ENCODE data around the gene DYNLT5. TPM values are rescaled to one million over a fixed set of nuclear protein-coding genes. Genes with fewer than 3 reads are reported as not detected.

Gene DYNLT5
- polyA plus RNA-seq, 2 of the 4 experiments (the other 2 are of a cell fraction): not detected

GRCh38 chr1:66767626-66768025 lies 15.4 kb downstream of the DYNLT5 start:
- H3K4me2 ChIP-seq: no peak overlapping the region
- H3K27ac ChIP-seq: no peak overlapping the region
- ChIA-PET POLR2A (no interaction called here), CTCF (interaction anchor here (4.0 kb wide), 1 partner anchor 381 kb away, joined by 23 read pairs; no protein-coding TSS in a partner anchor)
- DNase-seq (ENCODE audit: low read depth in 1 of 2, low spot score in 1 of 2) (no peak), ATAC-seq (no peak), FAIRE-seq (no peak)
- H3K4me1 ChIP-seq: no peaks in the 10 kb centered on the region
- no peak for TF ChIP-seq CTCF (IDR thresholded peaks at IDR 0.05)
- TF ChIP-seq MAZ (IDR thresholded peaks at IDR 0.05; ENCODE audit: borderline replicate concordance, low read depth, low read length): no peak
- no peak for TF ChIP-seq CEBPB (IDR thresholded peaks at IDR 0.05)
- TF ChIP-seq USF2 (IDR thresholded peaks at IDR 0.05): no peak
- no peak for TF ChIP-seq ATOH8 (CRISPR knock-in tag; IDR thresholded peaks at IDR 0.05; ENCODE audit: low read depth)
- TF ChIP-seq CHD2 (IDR thresholded peaks at IDR 0.05; ENCODE audit: low read length, partially characterized antibody): no peak
- TF ChIP-seq RCOR1 (IDR thresholded peaks at IDR 0.05; ENCODE audit: low read depth, low read length): no peak
- TF ChIP-seq ESRRA (IDR thresholded peaks at IDR 0.05; ENCODE audit: borderline replicate concordance, low read length): no peak
- TF ChIP-seq HMGXB4 (CRISPR knock-in tag; IDR thresholded peaks at IDR 0.05; ENCODE audit: borderline replicate concordance): no peak
- no peak for TF ChIP-seq CBX2 (IDR thresholded peaks at IDR 0.05; ENCODE audit: borderline replicate concordance, low read depth)
- no peak for TF ChIP-seq NR3C1 (IDR thresholded peaks at IDR 0.05)
- TF ChIP-seq TP53 (CRISPR knock-in tag; IDR thresholded peaks at IDR 0.05): no peak
- no peak for TF ChIP-seq RFX5 (IDR thresholded peaks at IDR 0.05)
- TF ChIP-seq ZC3H11A (IDR thresholded peaks at IDR 0.05): no peak
- no peak for TF ChIP-seq HDAC2 (IDR thresholded peaks at IDR 0.05)
- TF ChIP-seq SMC3 (IDR thresholded peaks at IDR 0.05): no peak
- TF ChIP-seq SREBF2 (IDR thresholded peaks at IDR 0.05): no peak
- H3K9me3 ChIP-seq: 0 out of 3 replicates have a peak, but pooled peaks cover 4% of the 10 kb centered on the region
- no peak overlapping the region for H3K4me3 ChIP-seq

GRCh38 chr1:66768965-66769364 lies 16.7 kb downstream of the DYNLT5 start:
- 35% methylated on average over 1 of the region's 1 CpG for WGBS (ENCODE audit: missing lambda C conversion rate)
- no peak for FAIRE-seq
- no peak for ATAC-seq

More at GRCh38 chr1:66768965-66769364, 16.7 kb downstream of the DYNLT5 start:
- DNase-seq (ENCODE audit: low read depth in 1 of 2, low spot score in 1 of 2): no peak
- Histone ChIP-seq H3K9me3 (no peaks in the 10 kb centered on the region), H3K4me3 (no peak overlapping the region), H3K27ac (no peak overlapping the region), H3K4me2 (no peak overlapping the region), H3K4me1 (no peaks in the 10 kb centered on the region)
- ChIA-PET POLR2A (no interaction called here), CTCF (no interaction called here)
- TF ChIP-seq RAD21 (conservative IDR thresholded peaks at IDR 0.05 in 1 of 2, IDR thresholded peaks at IDR 0.05 in 1 of 2): no peak
- no peak for TF ChIP-seq SMC3 (IDR thresholded peaks at IDR 0.05)
- TF ChIP-seq RFX5 (IDR thresholded peaks at IDR 0.05): no peak
- TF ChIP-seq MYC (IDR thresholded peaks at IDR 0.05; ENCODE audit: borderline replicate concordance, low read length): no peak
- TF ChIP-seq SREBF2 (IDR thresholded peaks at IDR 0.05): no peak
- TF ChIP-seq HES2 (IDR thresholded peaks at IDR 0.05): no peak
- no peak for TF ChIP-seq FOSL2 (IDR thresholded peaks at IDR 0.05)
- no peak for TF ChIP-seq FOSL2 (CRISPR knock-in tag; IDR thresholded peaks at IDR 0.05)
- TF ChIP-seq HOXB5 (CRISPR knock-in tag; IDR thresholded peaks at IDR 0.05): no peak
- no peak for TF ChIP-seq ELK1 (IDR thresholded peaks at IDR 0.05; ENCODE audit: low read depth, low read length)
- no peak for TF ChIP-seq ZNF302 (CRISPR knock-in tag; IDR thresholded peaks at IDR 0.05)

Data from A549 (cell line).